NCI-H1417 treated with DMSO at 0.1 percent for 48 hours (cell line): Measurements from ENCODE around the gene ZNF79.
A peak's percentile ranks its signal among the peaks of the same experiment; 100 is the strongest.

Experiments used
- DNase-seq: peaks from one replicate; lab custom pipeline; 2025; lab: John Stamatoyannopoulos, UW

Gene ZNF79

GRCh38 chr9:127428348-127428747 is 4.2 kb downstream of the ZNF79 start:
- no peak for DNase-seq

GRCh38 chr9:127430415-127430814 is 6.2 kb downstream of the ZNF79 start:
- no peak for DNase-seq

GRCh38 chr9:127437497-127438264 is 13.5 kb downstream of the ZNF79 start:
- no peak for DNase-seq

GRCh38 chr9:127438394-127438793 is 14.2 kb downstream of the ZNF79 start:
- DNase-seq, result no peak

- no peak for DNase-seq
Observed at GRCh38 chr9:127444283-127444920, 20.2 kb downstream of the ZNF79 start.

GRCh38 chr9:127444921-127445850 is 21.0 kb downstream of the ZNF79 start:
- DNase-seq, result no peak

- no peak for DNase-seq
Observed at GRCh38 chr9:127445851-127446712, 21.9 kb downstream of the ZNF79 start.

GRCh38 chr9:127446713-127447415 is 22.7 kb downstream of the ZNF79 start:
- DNase-seq, result no peak

- DNase-seq, result no peak
Observed at GRCh38 chr9:127447416-127448111, 23.4 kb downstream of the ZNF79 start.

- DNase-seq, result no peak
Observed at GRCh38 chr9:127448112-127448805, 24.1 kb downstream of the ZNF79 start.

GRCh38 chr9:127449332-127449966 is 25.3 kb downstream of the ZNF79 start:
- DNase-seq, result no peak

- DNase-seq, result no peak
Observed at GRCh38 chr9:127450243-127450760, 26.1 kb downstream of the ZNF79 start.

GRCh38 chr9:127450830-127451607 is 26.8 kb downstream of the ZNF79 start, which contains the start of the genes LRSAM1 and RPL12:
LRSAM1 (plus strand) TSS chr9:127451510; CDS start chr9:127454528, 3,018 bp downstream.
RPL12 (minus strand) TSS chr9:127451406; CDS start chr9:127451317, 89 bp downstream.
- peak; percentile 87 for DNase-seq

- DNase-seq, result no peak
Observed at GRCh38 chr9:127451608-127451857, 27.4 kb downstream of the ZNF79 start.

GRCh38 chr9:127451858-127452656 is 27.9 kb downstream of the ZNF79 start:
- DNase-seq, result no peak

GRCh38 chr9:127452691-127453090 is 28.5 kb downstream of the ZNF79 start:
- DNase-seq, result no peak

- no peak for DNase-seq
Observed at GRCh38 chr9:127455324-127455992, 31.3 kb downstream of the ZNF79 start.
